Measurements from ENCODE around the gene QARS1.

The QARS1 gene

GRCh38 chr3:49104427-49105291 is at the start of gene QARS1:
TSS of gene QARS1 (minus strand) at chr3:49104757. CDS start at chr3:49104733, 24 bp downstream.
- DNase-seq = peak; percentile 81

- DNase-seq = no peak
Observed at GRCh38 chr3:49153349-49153912, 48.9 kb upstream of the QARS1 start.

- DNase-seq = no peak
Observed at GRCh38 chr3:49151610-49152009, 47.1 kb upstream of the QARS1 start.

GRCh38 chr3:49148159-49148558 is 43.6 kb upstream of the QARS1 start:
- DNase-seq = no peak

GRCh38 chr3:49140080-49140479 is 35.5 kb upstream of the QARS1 start:
- DNase-seq = no peak

- DNase-seq = no peak
Observed at GRCh38 chr3:49135499-49135898, 30.9 kb upstream of the QARS1 start.

- DNase-seq = no peak
Observed at GRCh38 chr3:49134471-49135265, 30.1 kb upstream of the QARS1 start.

GRCh38 chr3:49133226-49133951 is 28.8 kb upstream of the QARS1 start:
- peak; percentile 59 for DNase-seq

GRCh38 chr3:49132437-49133225 is 28.1 kb upstream of the QARS1 start, which contains the start of gene LAMB2:
TSS of gene LAMB2 (minus strand) at chr3:49133050. CDS start at chr3:49132867, 183 bp downstream.
- peak; percentile 10 for DNase-seq

- no peak for DNase-seq
Observed at GRCh38 chr3:49132073-49132436, 27.5 kb upstream of the QARS1 start.

- DNase-seq = no peak
Observed at GRCh38 chr3:49131576-49131975, 27.0 kb upstream of the QARS1 start.

GRCh38 chr3:49131040-49131439 is 26.5 kb upstream of the QARS1 start:
- no peak for DNase-seq

GRCh38 chr3:49124991-49125670 is 20.6 kb upstream of the QARS1 start:
- DNase-seq = no peak

GRCh38 chr3:49124203-49124602 is 19.6 kb upstream of the QARS1 start:
- no peak for DNase-seq

GRCh38 chr3:49123687-49124086 is 19.1 kb upstream of the QARS1 start:
- DNase-seq = no peak

- DNase-seq = no peak
Observed at GRCh38 chr3:49122886-49123545, 18.5 kb upstream of the QARS1 start.

- DNase-seq = no peak
Observed at GRCh38 chr3:49122451-49122850, 17.9 kb upstream of the QARS1 start.

GRCh38 chr3:49122022-49122421 is 17.5 kb upstream of the QARS1 start:
- no peak for DNase-seq

GRCh38 chr3:49121132-49121736 is 16.7 kb upstream of the QARS1 start:
- DNase-seq = no peak

- DNase-seq = peak; percentile 67
Observed at GRCh38 chr3:49120438-49121131, 16.0 kb upstream of the QARS1 start, which contains the start of gene USP19. TSS of gene USP19 (minus strand) at chr3:49120823. CDS start at chr3:49119145, 1,678 bp downstream.

All from NCI-H1105 (cell line).